Measurements from ENCODE around the gene NUMB.

- no peak for TF ChIP-seq NFYB (CRISPR knock-in tag; conservative IDR thresholded peaks at IDR 0.05; ENCODE audit: low read depth)
- TF ChIP-seq NFATC4 (CRISPR knock-in tag; IDR thresholded peaks at IDR 0.05), result no peak
- TF ChIP-seq CTCF (IDR thresholded peaks at IDR 0.05), result no peak
- TF ChIP-seq GRHL2 (CRISPR knock-in tag; IDR thresholded peaks at IDR 0.05; ENCODE audit: insufficient replicate concordance, severe bottlenecking), result no peak
- no peak for TF ChIP-seq ZBTB43 (CRISPR knock-in tag; IDR thresholded peaks at IDR 0.05)
Observed at GRCh38 chr14:73474952-73475351, 16.6 kb upstream of the NUMB start.

Data from WTC11 (cell line).